Raji (cell line): ENCODE measurements around the gene CKS2.
A peak's percentile ranks its signal among the peaks of the same experiment; 100 is the strongest.

Experiments used
- POLR2A ChIP-seq: IDR thresholded peaks from 2 replicates; pipeline ENCODE4 v1.6.1; 2011; ENCODE audit warnings: low read depth, low read length, control low read depth; ENCODE audit not compliant: insufficient read depth

The CKS2 gene

GRCh38 chr9:89309608-89310474, 1.2 kb upstream of the CKS2 start:
- no peak; the same call in 1 of the 2 replicates for TF ChIP-seq POLR2A

GRCh38 chr9:89311346-89312221, 589 bp downstream of the CKS2 start:
- TF ChIP-seq POLR2A = no peak

GRCh38 chr9:89312222-89312571, 1.2 kb downstream of the CKS2 start:
- TF ChIP-seq POLR2A = no peak

DNA sequence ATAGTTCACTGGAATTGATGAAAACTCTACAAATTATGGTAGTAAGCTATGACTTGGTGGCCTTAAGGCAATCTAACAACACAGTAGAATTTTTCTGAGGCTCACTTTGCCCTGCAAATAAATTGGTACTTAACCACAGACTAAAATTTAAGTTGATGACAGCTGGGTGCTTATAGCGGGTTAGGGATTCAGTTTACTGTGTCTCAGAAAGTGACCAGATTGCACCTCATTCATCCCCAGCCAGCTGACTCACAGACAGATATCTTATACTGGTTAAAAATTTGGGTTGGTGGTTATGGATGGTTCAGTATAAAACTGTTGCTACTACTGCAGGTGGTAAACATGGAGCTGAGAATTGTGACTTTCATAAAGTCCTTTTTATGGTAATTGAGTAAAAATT, 2.8 kb downstream of the CKS2 start:
- no peak for TF ChIP-seq POLR2A

DNA sequence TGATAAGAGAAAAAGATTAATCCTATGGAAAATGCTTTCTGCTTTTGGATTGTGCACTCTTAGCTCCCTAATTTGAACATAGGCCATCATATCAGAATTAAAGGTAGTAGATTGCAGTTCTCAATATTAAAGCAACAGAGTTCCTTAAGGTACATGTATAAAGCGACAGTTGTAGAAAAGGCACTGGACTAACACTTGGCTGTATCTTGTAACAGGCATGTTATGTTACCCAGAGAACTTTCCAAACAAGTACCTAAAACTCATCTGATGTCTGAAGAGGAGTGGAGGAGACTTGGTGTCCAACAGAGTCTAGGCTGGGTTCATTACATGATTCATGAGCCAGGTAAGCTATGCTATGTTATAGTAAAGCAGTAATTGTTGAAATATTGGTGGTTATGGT, 4.0 kb downstream of the CKS2 start:
- TF ChIP-seq POLR2A = no peak

DNA sequence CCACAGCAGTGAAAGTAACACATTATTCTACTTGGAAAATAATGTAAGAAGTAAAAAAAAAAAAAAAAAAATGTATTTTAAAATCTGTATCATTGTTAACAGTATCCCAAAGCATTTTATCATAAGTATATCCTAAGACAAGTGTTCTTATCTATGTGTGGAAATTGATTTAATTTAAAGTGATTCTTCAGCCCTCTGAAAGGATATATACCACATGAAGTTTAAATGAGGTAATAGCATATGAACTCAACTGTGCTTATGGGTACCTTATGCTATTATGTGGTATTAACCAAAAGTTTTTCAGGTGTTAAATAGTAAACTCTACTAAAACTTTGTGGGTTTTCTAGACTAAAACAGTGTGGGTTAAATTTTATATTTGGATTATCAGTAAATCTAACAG, 4.5 kb downstream of the CKS2 start:
- TF ChIP-seq POLR2A = no peak

DNA sequence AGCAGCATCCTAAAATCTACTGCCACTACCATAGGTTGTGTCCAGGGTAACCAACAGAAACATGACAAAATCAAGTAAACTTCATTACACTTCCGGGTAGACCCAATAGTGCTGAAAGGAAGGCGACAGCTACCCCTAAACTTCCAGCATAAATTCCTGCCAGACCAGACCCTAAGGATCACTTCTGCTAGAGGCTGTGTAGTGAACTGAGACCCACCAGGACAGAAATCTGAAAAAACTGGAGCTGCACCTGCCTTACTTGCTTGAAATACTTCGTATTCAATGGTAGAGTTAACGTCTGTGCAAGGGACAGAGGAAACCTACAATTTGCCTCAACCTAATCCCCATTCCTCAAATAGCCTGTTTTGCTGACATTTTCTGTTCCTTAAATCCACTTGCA, 6.3 kb downstream of the CKS2 start:
- TF ChIP-seq POLR2A = no peak

DNA sequence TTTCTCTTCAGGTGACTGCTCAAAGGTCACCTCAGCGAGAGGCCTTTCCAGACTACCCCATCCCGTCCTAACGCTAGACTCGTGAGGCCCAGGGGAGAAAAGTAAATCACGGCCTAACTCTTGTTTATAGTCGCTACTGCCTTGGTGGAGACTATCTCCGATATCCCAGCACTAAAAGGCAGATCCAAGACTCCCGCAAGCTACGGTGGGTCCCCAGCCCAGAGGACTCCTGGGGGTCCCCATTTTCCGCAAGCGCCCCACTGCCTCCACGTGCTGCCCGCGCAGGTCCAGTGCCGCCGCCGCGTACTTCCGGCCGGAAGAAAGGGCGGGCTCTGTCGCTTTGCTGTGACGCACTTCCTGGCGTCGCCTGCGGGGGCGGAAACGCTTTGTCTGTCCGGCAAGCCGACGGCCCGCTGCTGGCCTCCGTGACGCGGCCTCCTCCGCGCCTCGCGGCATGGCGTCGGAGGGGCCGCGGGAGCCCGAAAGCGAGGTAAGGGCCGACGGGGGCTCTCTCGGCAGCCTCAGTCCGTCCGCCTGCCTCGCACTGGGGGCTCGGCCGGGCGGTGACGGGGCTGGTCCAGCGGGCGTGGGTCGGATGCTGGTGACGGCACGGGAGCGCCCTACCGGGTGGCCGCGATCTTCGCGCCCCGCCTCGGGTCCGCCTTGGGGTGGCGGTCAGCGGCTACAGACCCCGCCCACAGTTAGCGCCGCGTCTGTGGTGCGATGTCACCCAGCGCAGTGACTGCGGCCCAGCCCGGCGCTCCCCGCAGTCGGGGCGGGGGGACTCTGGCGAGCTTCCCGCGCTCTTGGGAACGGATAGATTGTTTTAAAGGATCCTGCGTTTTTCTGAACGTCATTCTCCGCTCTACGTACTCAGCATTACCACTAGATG, 7.4 kb downstream of the CKS2 start, which contains the start of gene SECISBP2:
Gene SECISBP2, plus strand, starts transcription at position 378 of the 892 bp plus-strand sequence. Its CDS starts 77 bp downstream, at position 455.
- TF ChIP-seq POLR2A = peak; percentile 87

- no peak for TF ChIP-seq POLR2A
These were observed 8.3 kb downstream of the CKS2 start for GRCh38 chr9:89319015-89319905.

- no peak for TF ChIP-seq POLR2A
These were observed 12.4 kb downstream of the CKS2 start for GRCh38 chr9:89323390-89323789.

- TF ChIP-seq POLR2A = no peak
These were observed 14.7 kb downstream of the CKS2 start for GRCh38 chr9:89325733-89326132.

DNA sequence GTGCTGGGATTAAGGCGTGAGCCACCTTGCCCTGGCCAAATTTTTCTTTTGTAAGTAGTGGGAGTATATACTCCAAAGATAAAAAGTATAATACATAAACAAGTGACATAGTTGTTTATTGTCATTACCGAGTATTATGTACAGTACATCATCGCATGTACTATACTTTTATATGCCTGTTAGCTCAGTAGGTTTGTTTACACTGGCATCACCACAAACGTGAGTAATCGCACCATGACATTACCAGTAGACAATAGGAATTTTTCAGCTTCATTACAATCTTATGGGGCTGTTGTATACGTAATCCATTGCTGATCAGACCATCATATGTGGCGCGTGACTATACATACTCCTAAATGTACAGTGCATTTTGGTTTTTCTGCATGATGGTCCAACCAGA, 17.1 kb downstream of the CKS2 start:
- no peak for TF ChIP-seq POLR2A

DNA sequence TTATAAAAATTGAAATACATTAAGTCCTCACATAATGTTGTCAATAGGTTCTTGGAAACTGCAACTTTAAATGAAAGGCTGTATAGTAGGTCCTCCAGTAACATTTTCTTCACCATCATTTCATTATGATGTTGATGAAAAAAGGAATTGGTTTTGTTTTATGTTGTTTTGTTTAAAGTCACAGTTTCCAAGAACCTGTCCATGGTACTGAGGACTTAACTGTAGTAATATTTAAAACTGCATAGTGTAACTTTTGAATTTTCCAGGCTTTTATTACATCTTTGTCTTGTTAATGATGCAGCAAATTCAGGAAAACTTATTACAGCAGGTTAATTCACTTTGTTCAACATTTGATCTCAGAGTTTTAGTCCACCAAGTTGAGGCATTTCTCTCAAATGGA, 18.9 kb downstream of the CKS2 start:
- no peak for TF ChIP-seq POLR2A

GRCh38 chr9:89330513-89330912, 19.5 kb downstream of the CKS2 start:
- no peak for TF ChIP-seq POLR2A

DNA sequence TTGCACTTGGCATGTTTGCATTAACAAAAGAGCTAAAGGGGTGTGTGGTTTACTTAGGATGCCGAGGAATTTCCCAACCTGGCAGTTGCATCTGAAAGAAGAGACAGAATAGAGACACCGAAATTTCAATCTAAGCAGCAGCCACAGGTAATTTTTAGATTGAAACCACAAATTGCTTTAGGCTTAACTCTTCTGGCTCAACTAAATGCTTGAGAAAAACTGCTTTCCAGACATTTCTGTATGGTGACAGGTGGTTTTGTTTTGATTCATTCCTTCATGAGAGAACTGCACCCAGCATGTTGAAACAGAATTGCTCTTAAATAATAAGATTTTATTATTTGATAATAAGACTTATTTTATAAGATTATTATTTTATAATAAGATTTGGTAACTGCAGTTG, 28.8 kb downstream of the CKS2 start:
- no peak for TF ChIP-seq POLR2A

DNA sequence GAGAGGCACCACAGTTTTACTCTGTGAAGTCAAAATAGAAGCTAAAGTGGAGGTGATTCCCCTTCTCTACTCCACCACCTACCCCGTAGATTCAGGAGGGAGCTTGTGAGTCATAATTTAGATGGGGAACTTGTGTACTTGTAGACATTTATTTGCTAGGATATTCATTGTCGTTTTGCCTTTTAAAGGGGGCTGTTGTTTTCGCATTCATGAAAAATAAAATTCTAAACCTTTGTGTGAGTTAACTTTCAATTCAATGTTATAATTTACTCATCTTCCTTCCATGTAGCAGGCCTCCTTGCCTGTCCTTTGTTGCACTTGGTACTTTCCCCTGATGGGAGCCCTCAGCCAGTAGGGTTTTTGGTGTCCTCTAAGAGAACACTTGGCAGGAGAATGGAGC, 29.3 kb downstream of the CKS2 start:
- TF ChIP-seq POLR2A = no peak
